Fibroblast of the aortic adventitia (primary cell): ENCODE data around the gene MALSU1. TPM values are rescaled to one million over a fixed set of nuclear protein-coding genes. Genes with fewer than 3 reads are reported as not detected.

Experiments
- DNase-seq: peaks from one replicate; pipeline ENCODE4 v3.0.0-alpha.2; 2010; ENCODE audit warnings: low read depth
- H3K4me3 ChIP-seq: 2 replicates; pipeline ENCODE4 v1.5.1; 2011; ENCODE audit warnings: low read depth, mild to moderate bottlenecking, control low read depth, low read length, moderate library complexity
- CTCF ChIP-seq: IDR thresholded peaks from 2 replicates; pipeline ENCODE4 v1.5.1; 2011; ENCODE audit warnings: mild to moderate bottlenecking, low read length, control low read depth, inconsistent platforms; ENCODE audit not compliant: insufficient read depth
- total RNA-seq: library from RNA; depleted of rRNA; stranded (reverse); fragments of >200 nt; gene quantifications from 2 replicates; pipeline ENCODE4 v1.2.3, GENCODE V29; 2012; ENCODE audit warnings: low replicate concordance

The MALSU1 gene
- total RNA-seq, 1 donor, result 55.2 TPM

DNA sequence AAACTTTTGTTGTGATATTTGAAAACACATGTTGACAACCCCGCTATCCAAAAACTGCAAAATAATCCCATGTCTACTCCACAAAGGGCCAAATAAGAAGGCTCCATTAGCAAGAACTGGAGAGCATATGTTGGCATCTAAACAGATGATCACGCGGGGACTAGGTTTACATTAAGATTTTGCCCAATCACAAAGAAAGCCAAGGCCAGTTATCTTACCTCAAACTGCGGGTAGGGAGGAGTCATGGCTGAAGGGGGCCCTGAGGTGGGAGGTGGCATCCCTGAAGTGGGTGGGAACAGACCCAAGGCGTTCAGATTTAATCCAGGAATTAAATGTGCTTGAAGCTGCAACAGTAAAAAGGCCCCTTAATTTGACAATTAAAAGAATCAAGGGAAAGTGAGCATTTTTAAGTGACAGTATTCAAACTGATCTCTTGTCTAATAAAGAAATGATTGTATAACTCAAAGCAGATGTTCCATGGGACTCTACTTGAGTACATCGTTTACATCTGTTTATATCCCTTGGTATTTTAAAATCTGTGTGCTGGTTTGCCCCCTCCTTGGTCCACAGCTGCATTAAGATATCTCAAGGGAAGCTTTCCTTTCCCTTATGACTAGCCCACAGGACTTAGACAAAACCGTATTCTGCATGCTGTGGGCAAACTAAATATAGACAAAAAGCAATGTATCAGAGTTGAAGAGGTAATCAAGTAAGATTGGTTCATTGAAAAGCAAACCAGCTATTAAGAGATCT, 42.9 kb downstream of the MALSU1 start:
- no peak for DNase-seq
- no peak overlapping the region for H3K4me3 ChIP-seq
- TF ChIP-seq CTCF, result no peak

- no peak for DNase-seq
- TF ChIP-seq CTCF, result no peak
- H3K4me3 ChIP-seq, result no peak overlapping the region
These were observed 44.0 kb downstream of the MALSU1 start for GRCh38 chr7:23343102-23343501.

- no peak for TF ChIP-seq CTCF
- H3K4me3 ChIP-seq, result no peak overlapping the region
- DNase-seq, result no peak
These were observed 44.8 kb downstream of the MALSU1 start for GRCh38 chr7:23343806-23344475.

DNA sequence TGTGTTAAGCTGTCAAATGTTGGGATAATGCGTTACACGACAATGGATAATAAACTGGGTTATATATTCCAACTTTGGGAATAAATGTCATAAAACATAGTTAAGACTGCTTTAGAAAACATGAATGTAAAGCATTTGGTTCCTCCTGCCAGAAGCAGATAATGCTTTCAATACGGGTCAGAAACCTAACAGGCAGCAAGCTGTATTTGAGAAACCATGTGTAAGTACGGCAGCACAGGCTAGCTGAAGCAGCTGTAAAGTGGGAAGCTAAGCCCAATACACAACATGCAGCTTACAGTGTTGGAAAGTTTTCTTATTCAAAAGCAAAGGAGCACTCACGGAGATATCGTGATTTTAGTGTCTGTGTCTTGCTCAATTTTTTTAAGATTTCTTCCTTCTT, 46.5 kb downstream of the MALSU1 start:
- no peak for TF ChIP-seq CTCF
- no peak overlapping the region for H3K4me3 ChIP-seq
- no peak for DNase-seq

DNA sequence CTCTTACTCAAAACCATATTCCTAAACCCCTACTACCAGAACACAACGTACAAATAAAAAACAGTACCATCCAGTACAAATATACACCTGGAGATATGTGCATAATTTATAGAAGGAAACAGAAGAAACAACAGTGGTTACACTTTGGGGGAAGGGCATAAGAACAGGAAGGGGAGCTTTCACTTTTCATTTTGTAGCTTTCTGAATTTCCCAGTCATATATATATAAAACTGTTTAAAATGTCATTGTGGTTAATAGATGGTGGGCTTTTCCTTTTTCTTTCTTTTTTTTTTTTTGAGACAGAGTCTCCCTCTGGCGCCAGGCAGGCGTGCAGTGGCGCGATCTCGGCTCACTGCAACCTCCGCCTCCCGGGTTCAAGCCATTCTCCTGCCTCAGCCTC, 47.2 kb downstream of the MALSU1 start:
- no peak overlapping the region for H3K4me3 ChIP-seq
- no peak for TF ChIP-seq CTCF

GRCh38 chr7:23347033-23347681, 48.0 kb downstream of the MALSU1 start:
- no peak overlapping the region for H3K4me3 ChIP-seq
- no peak for TF ChIP-seq CTCF
- no peak for DNase-seq

More for the DNA sequence above, 47.2 kb downstream of the MALSU1 start:
- DNase-seq, result no peak
